H9 (cell line): ENCODE measurements around the gene IL1RAPL1. TPM values are rescaled to one million over a fixed set of nuclear protein-coding genes. Genes with fewer than 3 reads are reported as not detected.

Experiments
- DNase-seq: peaks from one replicate; pipeline ENCODE4 v3.0.0-alpha.2; 2017
- H2AFZ ChIP-seq: one replicate; pipeline ENCODE4 v1.6.1; 2013; ENCODE audit warnings: mild to moderate bottlenecking, low read length, control low read depth, moderate library complexity
- H2AK5ac ChIP-seq: 2 replicates; pipeline ENCODE4 v1.6.1; 2013; ENCODE audit warnings: low read length, control low read depth, mixed read lengths; ENCODE audit not compliant: insufficient read length
- H2BK120ac ChIP-seq: one replicate; pipeline ENCODE4 v1.6.1; 2013; ENCODE audit warnings: low read depth, mild to moderate bottlenecking, low read length, control low read depth, inconsistent platforms; ENCODE audit not compliant: poor library complexity, severe bottlenecking
- H2BK12ac ChIP-seq: 2 replicates; pipeline ENCODE4 v1.6.1; 2013; ENCODE audit warnings: low read length, control low read depth, mixed read lengths, low read depth; ENCODE audit not compliant: insufficient read length
- H2BK15ac ChIP-seq: 2 replicates; pipeline ENCODE4 v1.6.1; 2013; ENCODE audit warnings: low read depth, low read length, control low read depth
- H2BK20ac ChIP-seq: one replicate; pipeline ENCODE4 v1.6.1; 2013; ENCODE audit warnings: low read depth, mild to moderate bottlenecking, low read length, control low read depth, inconsistent platforms; ENCODE audit not compliant: poor library complexity, severe bottlenecking
- H2BK5ac ChIP-seq: 2 replicates; pipeline ENCODE4 v1.6.1; 2013; ENCODE audit warnings: low read length, control low read depth, mixed read lengths; ENCODE audit not compliant: insufficient read length
- H3K14ac ChIP-seq: 2 replicates; pipeline ENCODE4 v1.6.1; 2013; ENCODE audit warnings: low read length, control low read depth; ENCODE audit not compliant: insufficient read depth
- H3K18ac ChIP-seq: 2 replicates; pipeline ENCODE4 v1.6.1; 2013; ENCODE audit warnings: low read depth, mild to moderate bottlenecking, mixed read lengths, low read length, control low read depth; ENCODE audit not compliant: insufficient read length
- H3K23ac ChIP-seq: 2 replicates; pipeline ENCODE4 v1.6.1; 2013; ENCODE audit warnings: low read length, control low read depth, mixed read lengths, low read depth; ENCODE audit not compliant: insufficient read length
- H3K23me2 ChIP-seq: 2 replicates; pipeline ENCODE4 v1.6.1; 2013; ENCODE audit warnings: low read depth, mild to moderate bottlenecking, mixed read lengths, low read length, control low read depth; ENCODE audit not compliant: insufficient read length, poor library complexity, severe bottlenecking
- H3K27ac ChIP-seq: 2 replicates; pipeline ENCODE4 v1.5.1; 2013; ENCODE audit warnings: low read length, control low read depth, mixed read lengths, low read depth; ENCODE audit not compliant: insufficient read length
- H3K27me3 ChIP-seq: 2 replicates; pipeline ENCODE4 v1.6.1; 2013; ENCODE audit warnings: low read length, control low read depth, inconsistent platforms; ENCODE audit not compliant: insufficient read depth
- H3K4ac ChIP-seq: 2 replicates; pipeline ENCODE4 v1.6.1; 2013; ENCODE audit warnings: low read depth, mild to moderate bottlenecking, control low read depth, inconsistent platforms, low read length, moderate library complexity
- H3K4me1 ChIP-seq: 2 replicates; pipeline ENCODE4 v1.6.1; 2013; ENCODE audit warnings: low read length, control low read depth, inconsistent platforms; ENCODE audit not compliant: insufficient read depth
- H3K4me2 ChIP-seq: 2 replicates; pipeline ENCODE4 v1.6.1; 2013; ENCODE audit warnings: low read length, control low read depth, mixed read lengths; ENCODE audit not compliant: insufficient read length, insufficient read depth
- H3K56ac ChIP-seq: 2 replicates; pipeline ENCODE4 v1.6.1; 2013; ENCODE audit warnings: low read depth, mild to moderate bottlenecking, mixed read lengths, low read length, control low read depth; ENCODE audit not compliant: insufficient read length
- H3K79me1 ChIP-seq: 2 replicates; pipeline ENCODE4 v1.6.1; 2013; ENCODE audit warnings: low read depth, mild to moderate bottlenecking, moderate library complexity, low read length, control low read depth, inconsistent platforms; ENCODE audit not compliant: insufficient read depth, poor library complexity, severe bottlenecking
- H3K79me2 ChIP-seq: 2 replicates; pipeline ENCODE4 v1.6.1; 2013; ENCODE audit warnings: low read length, control low read depth, inconsistent platforms; ENCODE audit not compliant: insufficient read depth
- H3K9ac ChIP-seq: 2 replicates; pipeline ENCODE4 v1.6.1; 2013; ENCODE audit warnings: low read length, control low read depth, mixed read lengths; ENCODE audit not compliant: insufficient read length; ENCODE audit errors: extremely low read depth
- H3K9me3 ChIP-seq: one replicate; pipeline ENCODE4 v1.6.1; 2013; ENCODE audit warnings: low read depth, low read length, inconsistent platforms; ENCODE audit not compliant: control insufficient read depth
- H3T11ph ChIP-seq: one replicate; pipeline ENCODE4 v1.6.1; 2013; ENCODE audit warnings: mild to moderate bottlenecking, low read length, control low read depth, inconsistent platforms
- H4K20me1 ChIP-seq: one replicate; pipeline ENCODE4 v1.6.1; 2013; ENCODE audit not compliant: control insufficient read depth, insufficient read length, insufficient read depth
- H4K5ac ChIP-seq: 2 replicates; pipeline ENCODE4 v1.6.1; 2013; ENCODE audit warnings: low read depth, mild to moderate bottlenecking, mixed read lengths, low read length, control low read depth; ENCODE audit not compliant: insufficient read length
- H4K8ac ChIP-seq: replicated peaks from 2 replicates; pipeline ENCODE4 v1.6.1; 2013; ENCODE audit warnings: low read length, control low read depth, mixed read lengths, low read depth; ENCODE audit not compliant: insufficient read length
- H4K91ac ChIP-seq: 2 replicates; pipeline ENCODE4 v1.6.1; 2013; ENCODE audit warnings: low read depth, mild to moderate bottlenecking, moderate library complexity, mixed read lengths, low read length, control low read depth; ENCODE audit not compliant: insufficient read length
- H3K27ac Mint-ChIP-seq, 3 experiments: 2 replicates in 2 of 3; 3 replicates in 1 of 3; pipeline ENCODE4 v1.8.0; 2020 to 2021; ENCODE audit warnings: mixed read lengths in 3 of 3, mild to moderate bottlenecking in 1 of 3, moderate library complexity in 1 of 3
- H3K27me3 Mint-ChIP-seq: 2 replicates; pipeline ENCODE4 v1.8.0; 2021; ENCODE audit warnings: low read depth, mild to moderate bottlenecking, moderate library complexity, mixed read lengths
- H3K36me3 Mint-ChIP-seq, 3 experiments: 2 replicates in 2 of 3; 3 replicates in 1 of 3; pipeline ENCODE4 v1.8.0; 2020 to 2021; ENCODE audit warnings: low read depth in 3 of 3, mixed read lengths in 3 of 3; ENCODE audit not compliant: insufficient read depth in 1 of 3
- H3K4me1 Mint-ChIP-seq, 2 experiments: 2 replicates each; pipeline ENCODE4 v1.8.0; 2020; ENCODE audit warnings: mixed read lengths in 2 of 2
- H3K4me3 Mint-ChIP-seq, 2 experiments: 2 replicates in 1 of 2; 3 replicates in 1 of 2; pipeline ENCODE4 v1.8.0; 2020 to 2021; ENCODE audit warnings: mild to moderate bottlenecking in 2 of 2, mixed read lengths in 2 of 2, moderate library complexity in 1 of 2
- H3K9me3 Mint-ChIP-seq, 2 experiments: 2 replicates in 1 of 2; 3 replicates in 1 of 2; pipeline ENCODE4 v1.8.0; 2020; ENCODE audit warnings: mild to moderate bottlenecking in 2 of 2, mixed read lengths in 2 of 2, moderate library complexity in 1 of 2
- CTCF ChIP-seq: fragments of 200-600 bp; sonication (generic); conservative IDR thresholded peaks from 3 replicates; pipeline ENCODE4 v1.8.0; 2021; ENCODE audit warnings: antibody characterized with exemption, mild to moderate bottlenecking
- WGBS: extraction: QIAGEN DNeasy Blood & Tissue Kit; methylation state at CpG from one replicate; pipeline ENCODE4 v1.1.7; 2013; ENCODE audit warnings: missing lambda C conversion rate, low lambda C conversion rate, mixed read lengths; ENCODE audit not compliant: insufficient read length; ENCODE audit errors: extremely low coverage; 5-methylcytosine and 5-hydroxymethylcytosine counted together
- total RNA-seq: library from RNA; stranded (reverse); gene quantifications from 2 replicates; pipeline ENCODE4 v1.2.1, GENCODE V29; 2021

The IL1RAPL1 gene
- total RNA-seq, 1 experiment from 2014 or later, result 0.31 TPM

GRCh38 chrX:29948653-29949052 lies 1361.4 kb downstream of the IL1RAPL1 start:
- no peak for TF ChIP-seq CTCF
- DNase-seq, result no peak

More at GRCh38 chrX:29948653-29949052, 1361.4 kb downstream of the IL1RAPL1 start:
- no peaks in the 10 kb centered on the region for H3K27me3 Mint-ChIP-seq
- H3K4me2 ChIP-seq, result no peak overlapping the region
- H3K23me2 ChIP-seq, result no peaks in the 10 kb centered on the region
- H3K9me3 ChIP-seq, result no peaks in the 10 kb centered on the region
- H3K36me3 Mint-ChIP-seq, result no peaks in the 10 kb centered on the region
- no peak overlapping the region for H4K8ac ChIP-seq
- no peaks in the 10 kb centered on the region for H3K79me2 ChIP-seq
- no CpG with 5 or more reads among the region's 1 CpG for WGBS
- H3K9me3 Mint-ChIP-seq, result peaks cover 3 to 50% of the 10 kb centered on the region in 2 experiments
- H2BK20ac ChIP-seq, result no peak overlapping the region
- H3K56ac ChIP-seq, result no peak overlapping the region
- no peaks in the 10 kb centered on the region for H3K27me3 ChIP-seq
- no peak overlapping the region for H3K18ac ChIP-seq
- no peak overlapping the region for H3K4me3 Mint-ChIP-seq
- no peak overlapping the region for H2BK5ac ChIP-seq
- H3K27ac ChIP-seq, result no peak overlapping the region
- H4K91ac ChIP-seq, result no peak overlapping the region
- no peaks in the 10 kb centered on the region for H3K79me1 ChIP-seq
- H3K4me1 ChIP-seq, result no peaks in the 10 kb centered on the region
- H4K5ac ChIP-seq, result no peak overlapping the region
- no peak overlapping the region for H3T11ph ChIP-seq
- H2BK15ac ChIP-seq, result no peak overlapping the region
- no peak overlapping the region for H3K4ac ChIP-seq
- no peak overlapping the region for H3K9ac ChIP-seq
- H2AFZ ChIP-seq, result no peak overlapping the region
- H4K20me1 ChIP-seq, result no peaks in the 10 kb centered on the region
- H3K4me1 Mint-ChIP-seq, result peaks cover 0 to 2% of the 10 kb centered on the region in 2 experiments; a peak in 1 of 4 replicates
- no peak overlapping the region for H2BK12ac ChIP-seq
- no peak overlapping the region for H2BK120ac ChIP-seq
- no peak overlapping the region for H2AK5ac ChIP-seq
- no peak overlapping the region for H3K14ac ChIP-seq
- H3K27ac Mint-ChIP-seq, result no peak overlapping the region
- H3K23ac ChIP-seq, result no peak overlapping the region
